ENCODE results near the gene CFAP99. TPM values are rescaled to one million over a fixed set of nuclear protein-coding genes. Genes with fewer than 3 reads are reported as not detected.

The CFAP99 gene
- polyA plus RNA-seq, 1 donor (not counting 4 experiments of a cell fraction or from before 2014, with no cell fraction given): not detected

GRCh38 chr4:2503809-2504208, 85.1 kb downstream of the CFAP99 start:
- Histone ChIP-seq H3K4me3 (ENCODE audit: control insufficient read depth in 2 of 3, extremely low read depth in 1 of 3, insufficient read depth in 2 of 3, low read depth in 1 of 3, low read length in 3 of 3) (no peak overlapping the region), H3K79me2 (ENCODE audit: control insufficient read depth, insufficient read depth, low read length) (peaks cover 43% of the 10 kb centered on the region), H3K27me3 (ENCODE audit: control insufficient read depth, extremely low read depth, insufficient read depth, low read length) (no peaks in the 10 kb centered on the region), H3K4me2 (ENCODE audit: control insufficient read depth, extremely low read depth, insufficient read depth, low read depth, low read length) (no peak overlapping the region), H3K36me3 (ENCODE audit: control insufficient read depth in 2 of 2, extremely low read depth in 1 of 2, insufficient read depth in 2 of 2, low read length in 2 of 2) (peaks cover 36 to 37% of the 10 kb centered on the region in 2 experiments), H3K9ac (ENCODE audit: control insufficient read depth, extremely low read depth, insufficient read depth, low read length) (no peak overlapping the region), H3K9me3 (ENCODE audit: control insufficient read depth, low read depth, low read length) (no peaks in the 10 kb centered on the region), H3K9me1 (ENCODE audit: control insufficient read depth, extremely low read depth, insufficient read depth, low read length) (peaks cover 2% of the 10 kb centered on the region), H3K4me1 (ENCODE audit: control insufficient read depth, extremely low read depth, insufficient read depth, low read length) (no peaks in the 10 kb centered on the region), H4K20me1 (ENCODE audit: control insufficient read depth, extremely low read depth, insufficient read depth, low read length) (peaks cover 2% of the 10 kb centered on the region), H3K27ac (ENCODE audit: control insufficient read depth, insufficient read depth, low read length) (no peak overlapping the region), H2AFZ (ENCODE audit: control insufficient read depth, low read length) (no peak overlapping the region)
- dilution Hi-C loops (cut with MboI; ENCODE audit: extremely low pct_ligation_motif_present, low sequenced_read_pairs): no loop called here
- DNase-seq (ENCODE audit: low read depth, low spot score): no peak
- no peak for TF ChIP-seq CTCF (optimal IDR thresholded peaks at IDR 0.05 in 1 of 3, IDR thresholded peaks at IDR 0.05 in 1 of 3, conservative IDR thresholded peaks at IDR 0.05 in 1 of 3; ENCODE audit: extremely low read depth in 1 of 3, insufficient read depth in 2 of 3, low read length in 3 of 3)
- no peak for TF ChIP-seq EZH2 (IDR thresholded peaks at IDR 0.05; ENCODE audit: low read length)
- FAIRE-seq: no peak

GRCh38 chr4:2507259-2507658, 88.5 kb downstream of the CFAP99 start:
- TF ChIP-seq EZH2 (IDR thresholded peaks at IDR 0.05; ENCODE audit: low read length) (no peak), CTCF (optimal IDR thresholded peaks at IDR 0.05 in 1 of 3, IDR thresholded peaks at IDR 0.05 in 1 of 3, conservative IDR thresholded peaks at IDR 0.05 in 1 of 3; ENCODE audit: extremely low read depth in 1 of 3, insufficient read depth in 2 of 3, low read length in 3 of 3) (no peak)
- dilution Hi-C loops (cut with MboI; ENCODE audit: extremely low pct_ligation_motif_present, low sequenced_read_pairs): no loop called here
- DNase-seq (ENCODE audit: low read depth, low spot score) (no peak), FAIRE-seq (no peak)
- H3K9me1 ChIP-seq (ENCODE audit: control insufficient read depth, extremely low read depth, insufficient read depth, low read length): no peaks in the 10 kb centered on the region
- no peaks in the 10 kb centered on the region for H3K4me1 ChIP-seq (ENCODE audit: control insufficient read depth, extremely low read depth, insufficient read depth, low read length)
- no peaks in the 10 kb centered on the region for H4K20me1 ChIP-seq (ENCODE audit: control insufficient read depth, extremely low read depth, insufficient read depth, low read length)
- H3K27ac ChIP-seq (ENCODE audit: control insufficient read depth, insufficient read depth, low read length): no peak overlapping the region
- H2AFZ ChIP-seq (ENCODE audit: control insufficient read depth, low read length): no peak overlapping the region
- no peaks in the 10 kb centered on the region for H3K27me3 ChIP-seq (ENCODE audit: control insufficient read depth, extremely low read depth, insufficient read depth, low read length)
- H3K4me2 ChIP-seq (ENCODE audit: control insufficient read depth, extremely low read depth, insufficient read depth, low read depth, low read length): no peak overlapping the region
- no peak overlapping the region for H3K4me3 ChIP-seq (ENCODE audit: control insufficient read depth in 2 of 3, extremely low read depth in 1 of 3, insufficient read depth in 2 of 3, low read depth in 1 of 3, low read length in 3 of 3)
- H3K79me2 ChIP-seq (ENCODE audit: control insufficient read depth, insufficient read depth, low read length): peaks cover 38% of the 10 kb centered on the region
- H3K9ac ChIP-seq (ENCODE audit: control insufficient read depth, extremely low read depth, insufficient read depth, low read length): no peak overlapping the region
- H3K36me3 ChIP-seq (ENCODE audit: control insufficient read depth in 2 of 2, extremely low read depth in 1 of 2, insufficient read depth in 2 of 2, low read length in 2 of 2): peaks cover 30 to 43% of the 10 kb centered on the region in 2 experiments
- no peaks in the 10 kb centered on the region for H3K9me3 ChIP-seq (ENCODE audit: control insufficient read depth, low read depth, low read length)

Data from keratinocyte (primary cell).